Esophagus mucosa (tissue), 1 donor: Measurements from ENCODE around the gene ERGIC1. TPM values are rescaled to one million over a fixed set of nuclear protein-coding genes. Genes with fewer than 3 reads are reported as not detected.
A peak's percentile ranks its signal among the peaks of the same experiment; 100 is the strongest.
"Not testable (repeated sequence)": the region's sequence is repeated elsewhere in the genome, so short reads cannot be mapped to it uniquely, and the experiment has no call there.

Experiments
- ATAC-seq: fragments of 200-7000 bp; cut with Tn5 transposase; one replicate; pipeline ENCODE4 v1.9.1; 2020
- total RNA-seq: library from RNA; stranded (reverse); gene quantifications from one replicate; pipeline ENCODE4 v1.2.4, GENCODE V29; 2023
- donor health status: DM: yes; HTN: yes; CAD: no.

The ERGIC1 gene
- total RNA-seq, 1 donor from 2014 or later, result 58.3 TPM

- no peak for ATAC-seq
These were observed 49.0 kb downstream of the ERGIC1 start for GRCh38 chr5:172883066-172883465.

- no peak for ATAC-seq
These were observed 51.7 kb downstream of the ERGIC1 start for GRCh38 chr5:172885597-172886340.

GRCh38 chr5:172886476-172886875, 52.4 kb downstream of the ERGIC1 start:
- ATAC-seq, result peak; percentile 6

DNA sequence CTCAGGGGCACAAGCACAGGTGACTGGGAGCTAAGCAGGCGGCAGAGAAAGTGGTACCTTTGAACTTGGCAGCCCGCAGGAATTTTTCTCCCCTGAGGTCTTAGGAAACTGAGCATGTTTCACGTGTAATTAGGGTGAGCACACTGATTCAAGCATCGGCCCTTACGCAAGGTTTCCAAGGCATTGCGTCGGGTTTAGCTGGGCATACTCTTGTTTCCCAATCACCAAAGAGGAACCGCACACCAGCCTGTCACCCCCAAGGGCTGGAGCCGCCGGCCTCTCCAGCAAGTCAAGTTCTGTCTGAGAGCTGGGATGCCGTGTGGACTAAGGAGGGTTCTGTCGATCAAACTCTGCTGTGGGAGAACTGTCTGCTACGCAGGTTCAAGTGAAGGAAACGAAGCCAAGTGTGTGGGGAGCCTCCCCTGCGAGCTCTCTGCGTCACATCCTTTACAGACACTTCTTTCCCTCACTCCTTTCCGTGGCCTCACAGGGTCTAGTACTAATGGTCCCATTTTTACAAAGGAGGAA, 53.0 kb downstream of the ERGIC1 start:
- peak; percentile 53 for ATAC-seq

- peak; percentile 14 for ATAC-seq
These were observed 53.6 kb downstream of the ERGIC1 start for GRCh38 chr5:172887692-172888091.

DNA sequence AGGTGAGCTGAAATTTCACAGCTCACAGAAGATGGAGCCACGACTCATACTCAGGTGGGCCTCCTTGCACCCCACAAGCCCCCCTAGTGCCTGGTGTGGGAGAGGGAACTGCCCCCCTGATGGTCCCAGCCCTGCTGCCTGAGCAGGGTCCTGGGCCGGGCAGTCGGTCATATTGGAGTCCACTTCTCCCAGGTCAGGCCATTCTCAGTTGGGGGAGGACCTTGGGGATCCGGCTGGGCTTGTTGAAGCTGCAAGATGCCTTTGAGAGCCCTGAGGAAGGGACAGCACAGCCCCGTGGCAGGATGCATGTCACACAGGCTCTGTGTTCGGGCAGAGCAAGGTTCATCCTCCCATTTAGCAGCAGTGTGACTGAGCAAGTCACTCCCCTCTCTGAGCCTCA, 56.6 kb downstream of the ERGIC1 start:
- peak; percentile 6 for ATAC-seq

DNA sequence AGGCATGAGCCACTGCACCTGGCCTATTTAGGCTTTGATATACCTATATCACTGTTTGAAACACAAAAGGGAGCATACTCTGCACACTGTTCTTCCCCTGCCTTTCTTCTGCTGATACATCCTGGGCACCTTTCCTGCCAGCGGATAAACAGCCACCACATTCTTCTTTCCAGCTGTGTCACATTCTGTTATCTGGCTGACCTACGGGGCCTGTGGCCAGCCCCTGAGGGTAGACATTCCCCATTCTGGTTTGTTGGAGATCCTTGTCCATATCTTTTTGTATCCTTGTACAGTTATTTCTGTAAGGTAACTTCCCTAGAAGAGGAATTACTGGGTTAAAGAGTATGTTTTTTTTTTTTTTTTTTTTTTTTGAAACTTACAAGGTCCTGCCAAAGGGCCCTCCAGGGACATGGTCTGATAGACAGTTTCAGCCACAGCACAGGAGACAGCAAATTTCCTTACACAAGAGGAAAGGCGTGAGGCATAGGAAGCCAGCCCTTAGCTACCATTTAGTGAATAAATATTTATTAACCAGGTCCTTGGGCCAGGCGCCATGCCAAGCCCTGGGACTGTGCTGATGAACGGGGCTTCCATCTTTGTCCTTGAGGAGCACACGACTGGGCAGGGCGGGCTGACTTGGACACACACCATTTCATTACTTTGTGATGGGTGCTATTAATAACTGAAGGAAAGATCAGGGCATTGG, 57.8 kb downstream of the ERGIC1 start:
- ATAC-seq, result peak; percentile 26

DNA sequence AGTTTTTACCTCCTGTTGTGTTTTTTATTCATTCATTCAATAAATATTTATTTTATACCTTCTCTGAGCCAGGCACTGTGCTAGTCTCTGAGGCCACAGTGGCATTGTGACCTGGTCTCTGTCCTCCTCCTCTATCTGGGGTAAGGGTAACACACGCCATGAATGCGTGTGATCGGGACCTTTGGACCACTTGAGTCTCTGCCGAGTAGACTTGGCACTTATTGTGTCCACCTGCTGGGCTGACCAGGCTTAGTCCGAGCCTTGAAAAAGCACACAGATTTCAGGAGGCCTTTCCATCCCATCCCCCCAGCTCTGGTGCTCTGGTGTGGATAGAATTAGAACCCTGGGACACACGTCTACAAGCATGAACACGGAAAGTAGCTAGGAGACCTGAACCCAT, 58.7 kb downstream of the ERGIC1 start:
- ATAC-seq, result no peak

DNA sequence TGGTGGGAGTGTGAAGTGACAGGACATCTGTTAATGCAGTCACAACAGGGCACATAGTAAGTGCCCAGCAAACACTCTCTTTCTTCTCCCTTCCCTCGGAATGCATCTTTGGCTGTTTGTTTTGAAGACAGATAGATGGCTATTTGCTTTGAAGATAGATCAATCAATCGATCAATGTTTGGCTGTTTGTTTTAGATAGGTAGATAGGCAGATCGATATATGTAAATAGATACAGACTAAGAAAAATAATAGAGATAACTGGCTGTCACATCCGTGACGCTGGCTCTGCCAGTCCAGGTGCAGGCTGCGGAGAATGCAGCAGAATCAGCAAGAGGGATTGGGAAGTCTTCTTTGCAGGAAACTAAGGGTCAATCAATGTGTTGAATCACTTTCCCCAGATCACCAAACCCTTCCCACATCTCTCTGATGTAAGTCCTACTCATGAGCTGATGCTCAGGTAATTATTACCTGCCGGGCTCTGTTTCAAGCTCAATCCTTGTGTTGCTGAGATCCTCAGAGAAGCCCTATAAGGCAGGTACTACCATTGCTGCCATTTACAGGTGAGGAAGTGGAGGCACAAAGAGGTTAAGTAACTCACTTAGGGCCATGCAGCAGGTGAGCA, 60.8 kb downstream of the ERGIC1 start:
- no peak for ATAC-seq

- ATAC-seq, result no peak
These were observed 61.5 kb downstream of the ERGIC1 start for GRCh38 chr5:172895549-172895948.

- no peak for ATAC-seq
These were observed 62.4 kb downstream of the ERGIC1 start for GRCh38 chr5:172896465-172896864.

DNA sequence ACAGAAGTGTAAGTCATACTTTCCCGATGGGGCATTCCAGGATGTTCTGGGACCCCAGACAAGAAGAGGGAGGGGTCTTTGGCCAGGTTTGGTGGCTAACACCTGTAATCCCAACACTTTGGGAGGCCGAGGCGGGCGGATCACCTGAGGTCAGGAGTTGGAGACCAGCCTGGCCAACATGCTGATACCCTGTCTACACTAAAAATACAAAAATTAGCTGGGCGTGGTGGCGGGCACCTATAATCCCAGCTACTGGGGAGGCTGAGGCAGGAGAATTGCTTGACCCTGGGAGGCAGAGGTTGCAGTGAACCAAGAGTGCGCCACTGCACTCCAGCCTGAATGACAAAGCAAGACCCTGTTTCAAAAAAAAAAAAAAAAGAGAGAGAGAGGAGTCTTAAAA, 63.0 kb downstream of the ERGIC1 start:
- not testable (repeated sequence) for ATAC-seq

- no peak for ATAC-seq
These were observed 63.6 kb downstream of the ERGIC1 start for GRCh38 chr5:172897481-172898217.

- no peak for ATAC-seq
These were observed 64.3 kb downstream of the ERGIC1 start for GRCh38 chr5:172898218-172898842.

GRCh38 chr5:172898843-172899369, 64.9 kb downstream of the ERGIC1 start:
- peak; percentile 42 for ATAC-seq

GRCh38 chr5:172899436-172899835, 65.4 kb downstream of the ERGIC1 start:
- ATAC-seq, result peak; percentile 22

DNA sequence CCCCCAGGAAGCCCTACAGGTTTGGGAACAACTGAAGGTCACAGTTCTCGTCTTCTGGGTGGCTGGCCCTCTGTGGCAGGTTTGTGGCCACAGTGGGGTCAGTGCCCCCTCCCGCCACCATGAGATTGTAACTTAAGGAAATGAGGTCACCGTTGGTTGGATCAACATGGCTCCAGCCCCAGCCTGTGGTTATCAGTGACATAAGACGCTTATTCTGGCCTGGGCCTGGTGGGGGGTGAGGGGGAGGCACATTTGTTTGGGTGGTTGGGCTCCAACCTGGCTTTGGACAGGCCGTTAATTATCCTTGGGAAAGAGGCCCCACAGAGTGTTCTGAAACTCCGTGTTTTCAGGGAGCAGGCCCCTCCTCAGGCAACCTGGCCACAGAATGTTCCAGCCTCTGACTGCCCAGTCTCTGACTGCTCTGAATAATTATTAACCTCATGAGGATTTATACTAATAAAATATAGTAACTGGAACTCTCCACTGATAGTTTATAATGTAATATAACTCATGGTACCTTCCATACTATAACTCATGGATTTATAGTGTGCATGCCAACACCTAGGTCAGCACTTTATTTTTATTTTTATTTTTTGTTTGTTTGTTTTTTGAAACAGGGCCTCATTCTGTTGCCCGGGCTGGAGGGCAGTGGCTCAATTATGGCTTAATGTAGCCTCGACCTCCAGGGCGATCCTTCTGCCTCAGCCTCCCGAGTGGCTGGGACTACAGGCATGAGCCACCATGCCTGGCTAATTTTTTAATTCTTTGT, 67.1 kb downstream of the ERGIC1 start:
- no peak for ATAC-seq

DNA sequence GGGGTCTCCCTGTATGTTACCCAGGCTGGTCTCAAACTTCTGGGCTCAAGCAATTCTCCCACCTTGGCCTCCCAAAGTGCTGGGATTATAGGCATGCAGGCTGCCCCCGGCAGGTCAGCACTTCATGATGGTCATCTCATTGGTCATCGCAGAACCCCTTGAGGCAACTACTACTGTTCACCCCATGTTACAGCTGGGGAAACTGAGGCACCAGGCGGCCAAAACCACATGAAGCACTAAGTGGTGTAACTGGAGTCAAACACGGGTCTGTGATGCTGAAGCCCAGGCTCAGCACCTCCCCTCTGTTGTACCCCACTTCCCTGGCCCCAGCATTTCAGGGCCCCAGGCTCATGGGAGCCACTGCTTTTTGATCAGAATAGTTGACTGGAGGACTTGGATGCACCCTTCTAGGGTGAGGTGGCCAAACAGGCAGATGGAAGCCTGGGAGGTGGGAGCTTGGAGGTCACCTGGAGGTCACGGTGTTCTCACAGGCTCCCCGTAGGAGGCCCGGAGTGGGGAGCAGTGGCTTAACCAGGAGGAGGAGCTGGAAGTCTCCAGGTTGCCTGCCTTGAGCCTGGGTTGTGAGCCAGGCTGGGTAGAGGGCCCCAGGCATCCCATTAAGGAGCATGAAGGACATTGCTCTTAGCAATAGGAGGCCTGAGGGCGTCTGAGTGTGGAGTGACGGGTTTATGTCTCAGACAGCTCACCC, 67.9 kb downstream of the ERGIC1 start:
- no peak for ATAC-seq

DNA sequence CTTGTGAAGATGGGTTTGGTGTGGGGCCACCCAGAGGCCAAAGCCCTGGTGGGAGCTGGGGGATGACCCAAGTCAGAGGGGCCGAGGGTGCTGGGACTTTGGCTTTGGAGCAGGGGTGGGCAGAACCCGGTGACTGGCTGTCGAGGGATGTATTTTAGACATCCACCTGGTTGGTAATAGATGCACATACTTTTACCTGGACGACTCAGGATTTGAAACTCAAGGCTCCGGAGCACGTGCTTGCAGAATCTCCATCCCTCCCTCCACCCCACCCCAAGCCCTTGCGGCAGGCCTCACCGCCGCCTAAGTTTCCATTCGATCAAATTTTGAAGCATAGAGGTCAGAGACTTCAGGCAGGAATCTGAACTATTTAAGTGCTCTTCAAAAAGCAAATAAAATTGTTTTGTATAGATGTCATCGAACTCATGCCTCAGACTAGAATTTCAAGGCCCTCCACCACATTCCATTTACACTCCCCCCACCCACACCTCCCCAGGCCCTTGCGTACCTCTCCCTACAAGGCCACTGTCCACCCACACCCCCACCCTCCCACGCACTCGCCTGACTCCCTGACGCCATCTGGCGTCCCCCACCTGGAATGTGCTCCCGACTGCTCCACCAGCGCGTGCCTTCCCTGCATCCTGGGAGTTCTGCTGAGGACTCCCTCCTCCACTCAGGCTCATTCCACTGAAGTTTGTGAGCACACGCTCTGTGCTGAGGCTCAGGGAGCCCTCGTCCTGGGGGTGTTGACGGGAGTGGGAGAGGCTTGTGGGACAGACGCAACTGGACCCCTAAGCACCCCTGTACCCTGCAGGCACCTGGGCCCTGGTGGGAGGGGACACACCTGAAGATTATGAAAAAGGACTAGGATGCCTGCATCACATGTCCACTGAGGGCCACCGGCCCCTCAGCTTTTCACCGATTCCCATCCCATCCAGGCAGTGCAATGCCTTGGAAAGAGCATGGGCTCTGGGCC, 68.7 kb downstream of the ERGIC1 start:
- ATAC-seq, result no peak
